Fibroblast of skin of back (primary cell): ENCODE results near the gene SEC14L1.

Experiments
- DNase-seq: peaks from one replicate; pipeline ENCODE4 v3.0.0-alpha.2; 2013

The SEC14L1 gene

DNA sequence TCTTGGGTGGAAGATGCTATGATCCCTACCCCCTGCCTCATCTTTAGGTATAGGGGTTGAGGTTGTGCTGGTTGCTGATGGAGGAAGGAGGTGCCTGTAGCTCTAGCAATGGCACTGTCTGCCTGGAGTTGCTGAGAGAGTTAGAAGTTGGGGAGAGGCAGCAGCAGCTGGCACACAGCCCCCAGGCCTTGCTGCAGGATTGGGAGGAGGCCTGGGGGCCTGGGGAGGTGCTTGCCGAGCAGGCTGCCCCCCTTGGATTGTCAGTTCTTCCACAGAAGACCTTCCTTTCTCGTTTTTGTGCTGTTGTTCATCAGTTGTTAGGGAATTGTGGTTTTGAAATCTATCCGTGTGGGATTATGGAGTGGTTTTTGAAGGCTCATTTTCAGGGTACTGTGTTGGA lies 52.9 kb downstream of the SEC14L1 start:
- no peak for DNase-seq

DNA sequence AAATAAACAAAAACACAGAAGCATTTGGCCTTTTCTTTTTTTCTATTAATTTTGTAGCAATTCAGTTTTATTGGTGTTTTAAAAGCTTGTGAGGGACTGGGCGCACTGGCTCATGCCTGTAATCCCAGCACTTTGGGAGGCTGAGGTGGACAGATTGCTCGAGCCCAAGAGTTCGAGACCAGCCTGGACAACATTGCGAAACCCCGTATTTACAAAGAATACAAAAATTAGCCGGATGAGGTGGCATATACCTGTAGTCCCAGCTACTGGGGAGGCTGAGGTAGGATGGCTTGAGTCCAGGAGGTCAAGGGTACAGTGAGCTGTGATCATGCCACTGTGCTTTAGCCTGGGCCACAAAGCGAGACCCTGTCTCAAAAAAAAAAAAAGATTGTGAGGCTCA lies 53.4 kb downstream of the SEC14L1 start:
- no peak for DNase-seq

DNA sequence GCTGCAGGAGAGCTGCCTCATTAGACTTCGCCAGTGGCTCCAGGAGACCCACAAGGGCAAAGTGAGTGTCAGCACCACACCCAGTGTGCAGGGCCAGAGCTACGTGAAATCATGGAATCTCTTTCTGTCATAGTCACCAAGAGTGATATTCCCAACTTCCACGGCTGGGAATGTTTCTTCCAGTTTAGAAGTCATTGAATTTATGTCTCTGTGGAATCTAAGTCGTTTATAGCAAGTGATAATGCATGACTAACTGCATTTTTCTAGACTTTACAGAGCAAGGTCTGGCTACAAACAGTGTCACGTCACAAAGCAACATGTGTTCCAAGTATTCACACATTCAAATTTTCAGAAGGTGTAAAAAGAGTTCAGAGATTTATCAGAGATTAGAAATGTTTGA lies 55.5 kb downstream of the SEC14L1 start:
- no peak for DNase-seq

DNA sequence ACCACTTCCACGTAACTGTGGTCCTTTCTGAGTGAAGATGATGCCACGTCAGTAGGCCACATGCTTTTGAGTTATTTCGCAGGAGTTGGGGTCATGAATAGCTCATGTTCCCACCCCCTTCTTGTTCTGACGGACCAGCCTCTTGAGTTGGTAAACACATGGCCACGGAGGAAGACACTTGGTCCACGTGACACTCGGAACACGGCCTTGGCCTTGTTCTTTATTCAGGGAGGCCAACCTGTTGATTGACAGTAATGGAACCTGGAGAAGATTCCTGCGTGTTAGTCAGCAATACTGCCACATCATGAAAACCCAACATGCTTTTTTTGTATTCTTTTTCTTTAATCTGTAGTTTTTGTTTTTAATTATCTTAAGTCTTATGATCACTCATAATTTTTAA lies 56.3 kb downstream of the SEC14L1 start:
- DNase-seq = no peak

DNA sequence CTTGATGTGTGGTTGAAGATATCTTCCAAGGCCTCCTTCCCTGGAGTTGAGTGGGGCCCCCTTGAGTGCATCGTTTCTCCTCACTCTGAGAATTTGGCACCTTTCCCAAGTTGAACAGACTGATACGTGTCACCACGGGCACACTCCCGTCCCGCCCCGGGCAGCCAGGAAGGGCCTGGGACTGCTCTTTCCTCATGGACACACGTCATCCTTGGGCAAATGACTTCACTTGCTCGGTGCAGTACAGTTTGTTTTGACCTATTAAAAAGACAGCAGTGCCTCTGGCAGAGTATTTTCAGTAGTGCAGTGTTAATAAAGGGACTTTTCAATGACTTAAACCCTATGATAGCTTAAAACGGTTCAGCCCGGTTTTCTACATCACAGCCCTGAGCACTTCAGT lies 59.9 kb downstream of the SEC14L1 start:
- no peak for DNase-seq

DNA sequence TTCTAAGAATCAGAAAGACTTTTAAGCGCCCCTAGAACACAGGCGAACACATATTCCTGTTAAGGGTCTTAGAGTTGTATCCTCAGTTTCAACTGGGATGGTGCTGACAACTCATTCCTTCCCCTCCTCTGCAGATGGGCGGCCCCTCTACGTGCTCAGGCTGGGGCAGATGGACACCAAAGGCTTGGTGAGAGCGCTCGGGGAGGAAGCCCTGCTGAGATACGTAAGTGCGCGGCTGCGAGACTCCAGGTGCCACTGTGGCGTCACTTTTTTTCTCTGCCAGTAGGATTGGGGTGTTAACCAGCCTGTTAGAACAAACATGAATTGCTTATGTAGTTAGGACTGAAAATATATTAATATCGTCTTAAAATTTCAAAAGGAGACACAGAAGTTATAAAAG lies 62.7 kb downstream of the SEC14L1 start:
- no peak for DNase-seq

DNA sequence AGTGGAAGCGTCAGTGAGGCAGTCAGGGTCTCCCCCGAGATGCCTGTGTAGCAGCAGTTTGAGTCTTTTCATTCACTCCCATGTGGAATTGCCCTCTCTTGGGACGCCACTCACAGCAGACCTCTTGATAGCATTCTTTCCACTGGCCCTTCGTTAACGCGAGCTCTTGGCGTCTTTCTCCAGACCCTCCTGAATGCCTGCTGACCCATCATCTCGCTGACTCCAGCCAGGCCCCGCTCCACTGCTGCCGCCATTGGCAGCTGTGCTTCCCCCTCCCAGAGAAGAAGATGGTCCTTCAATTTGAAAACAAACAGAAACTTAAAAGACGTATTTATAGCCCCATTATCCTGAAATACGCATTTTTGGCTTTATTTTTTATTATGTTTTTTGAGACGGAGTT lies 63.1 kb downstream of the SEC14L1 start:
- no peak for DNase-seq

DNA sequence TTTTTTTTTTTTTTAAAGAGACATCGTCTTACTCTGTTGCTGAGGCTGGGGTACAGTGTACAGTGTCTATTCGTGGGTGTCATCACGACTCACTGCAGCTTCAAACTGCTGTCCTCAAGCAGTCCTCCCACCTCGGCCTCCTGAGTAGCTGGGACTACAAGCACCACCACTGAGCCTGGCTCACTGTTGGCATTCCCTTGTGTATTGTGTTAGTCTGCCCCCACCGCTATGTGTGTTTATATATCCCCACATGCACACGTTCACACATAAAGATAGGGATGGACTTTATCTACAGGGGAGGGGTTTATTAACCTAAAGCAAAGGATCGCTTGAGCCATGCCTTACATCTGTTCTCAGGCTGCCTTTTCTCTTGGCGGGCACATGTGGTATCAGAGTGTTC lies 63.8 kb downstream of the SEC14L1 start:
- no peak for DNase-seq

DNA sequence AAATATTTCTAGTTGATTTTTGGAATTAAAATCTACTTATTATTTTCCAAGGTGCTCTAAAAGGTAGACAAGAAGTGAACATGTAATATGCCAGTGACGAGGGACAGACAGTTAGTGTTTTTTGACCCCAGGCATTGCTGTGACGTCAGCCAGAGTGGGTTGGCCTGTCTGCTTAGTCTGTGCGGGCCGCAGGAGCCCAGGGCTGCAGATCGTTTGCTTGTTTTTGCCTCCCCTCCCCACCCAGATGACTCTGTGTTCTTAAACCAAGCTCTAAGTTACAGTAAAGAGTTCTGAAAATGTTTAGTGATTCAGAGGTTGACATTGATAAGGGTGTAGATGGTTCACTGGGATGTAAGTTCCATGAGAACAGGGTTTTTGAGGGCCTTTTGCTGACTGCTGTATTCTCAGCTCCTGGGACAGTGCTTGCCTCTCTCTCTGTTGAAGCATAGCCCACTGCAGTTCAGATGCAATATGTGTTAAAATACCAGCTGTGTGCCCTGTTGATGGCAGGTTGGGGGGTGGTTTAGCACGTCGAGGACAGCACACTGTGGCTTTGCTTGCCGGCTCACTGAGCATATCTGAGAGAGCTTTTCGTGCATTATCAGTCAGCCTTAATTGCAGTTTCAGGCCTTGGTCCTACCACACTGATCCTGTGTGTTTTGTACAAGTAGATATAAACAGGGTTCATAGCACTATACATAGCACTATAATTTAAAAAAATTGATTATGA lies 64.8 kb downstream of the SEC14L1 start:
- no peak for DNase-seq

DNA sequence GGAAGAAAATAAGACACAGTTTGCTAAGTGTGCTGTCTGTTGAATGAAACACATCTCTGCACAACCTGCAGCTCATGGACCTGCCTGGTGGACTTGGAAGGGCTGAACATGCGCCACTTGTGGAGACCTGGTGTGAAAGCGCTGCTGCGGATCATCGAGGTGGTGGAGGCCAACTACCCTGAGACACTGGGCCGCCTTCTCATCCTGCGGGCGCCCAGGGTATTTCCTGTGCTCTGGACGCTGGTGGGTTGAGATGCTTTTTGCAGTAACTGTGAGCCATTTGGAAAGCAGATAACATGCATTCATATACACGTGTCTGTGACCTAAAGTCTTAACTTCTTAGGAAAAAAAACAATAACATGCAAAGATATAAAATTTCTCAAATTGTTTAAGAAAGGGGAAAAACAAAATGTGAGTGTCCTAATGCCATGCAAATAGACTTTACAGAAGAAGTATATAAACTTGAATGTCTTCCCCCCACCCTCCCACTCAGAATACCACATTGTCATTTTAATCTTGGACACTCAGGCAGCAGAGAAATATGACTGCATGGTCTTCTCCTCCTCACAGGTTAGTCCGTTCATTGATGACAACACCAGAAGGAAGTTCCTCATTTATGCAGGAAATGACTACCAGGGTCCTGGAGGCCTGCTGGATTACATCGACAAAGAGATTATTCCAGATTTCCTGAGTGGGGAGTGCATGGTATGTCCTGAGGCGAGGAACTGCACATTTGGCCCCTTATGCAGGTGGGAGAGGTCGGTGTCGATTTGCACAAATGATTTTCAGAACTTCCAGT lies 65.6 kb downstream of the SEC14L1 start:
- no peak for DNase-seq

DNA sequence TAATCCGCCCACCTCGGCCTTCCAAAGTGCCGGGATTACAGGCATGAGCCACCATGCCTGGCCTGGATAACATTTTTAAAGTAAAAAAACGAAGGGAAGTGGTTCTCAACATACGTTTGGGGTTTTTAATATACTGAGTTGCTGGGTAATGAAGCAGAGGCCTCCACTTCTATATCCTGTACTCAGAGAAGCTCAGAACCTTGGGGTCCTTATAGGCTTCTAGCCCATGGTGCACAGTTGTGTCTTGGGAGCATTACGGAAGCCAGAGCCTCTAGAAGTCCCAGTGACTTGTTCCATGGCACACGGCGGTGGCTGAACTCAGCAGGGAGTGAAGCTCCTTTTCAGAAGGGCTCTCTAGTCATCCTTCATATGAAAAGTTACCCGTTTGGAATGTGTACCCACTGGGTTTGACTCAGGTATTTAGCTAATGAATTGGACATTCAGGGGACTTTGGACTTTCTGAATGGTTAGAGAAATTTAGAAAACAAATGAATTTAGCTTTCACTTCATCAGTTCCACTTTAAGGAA lies 67.0 kb downstream of the SEC14L1 start:
- DNase-seq = no peak

DNA sequence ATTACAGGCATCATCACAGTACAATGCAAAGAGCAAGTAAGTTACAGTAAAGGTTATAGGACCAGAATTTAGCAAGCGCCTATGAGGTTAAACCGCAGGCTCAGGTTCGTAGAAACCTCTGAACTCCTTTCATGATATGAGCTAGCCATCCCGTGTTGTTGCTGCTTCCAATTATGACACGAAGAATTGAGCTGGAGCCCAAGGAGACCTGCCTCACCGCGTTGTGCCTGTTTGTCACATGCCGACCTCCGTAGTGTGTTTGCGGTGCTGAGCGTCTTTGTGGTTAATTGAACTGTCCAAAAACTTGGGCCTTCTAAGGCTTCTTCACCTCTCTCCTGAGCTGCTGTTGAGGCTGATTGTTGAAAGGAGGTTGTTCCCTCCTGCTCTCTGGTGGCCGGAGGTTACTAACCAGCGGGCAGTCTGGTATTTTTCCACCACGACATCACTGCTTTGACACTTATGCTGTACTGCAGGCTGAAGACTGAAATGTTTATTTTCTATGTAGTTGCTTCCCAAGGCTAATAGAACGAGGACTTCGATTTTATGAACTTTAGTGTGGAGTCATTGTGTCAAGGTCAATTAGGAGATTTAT lies 67.5 kb downstream of the SEC14L1 start:
- DNase-seq = peak; percentile 67

DNA sequence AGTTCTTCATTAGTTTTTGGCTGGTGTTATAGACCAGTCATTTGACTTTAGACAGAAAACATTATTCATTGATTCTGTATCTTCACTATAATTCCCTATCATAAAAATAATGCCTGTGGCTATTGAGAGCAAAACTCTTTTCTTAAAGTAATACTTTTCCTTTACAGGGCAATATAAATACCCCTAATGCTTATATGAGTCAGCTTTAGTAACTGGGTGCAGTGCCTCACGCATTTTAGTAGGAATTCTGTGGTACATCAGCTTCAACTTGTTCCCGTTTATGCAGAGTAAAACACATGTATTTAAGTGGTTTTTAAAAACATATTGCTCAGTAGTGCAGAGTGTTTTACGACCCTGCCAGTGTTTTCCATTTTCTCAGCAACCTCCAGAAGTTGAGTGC lies 68.1 kb downstream of the SEC14L1 start:
- no peak for DNase-seq

DNA sequence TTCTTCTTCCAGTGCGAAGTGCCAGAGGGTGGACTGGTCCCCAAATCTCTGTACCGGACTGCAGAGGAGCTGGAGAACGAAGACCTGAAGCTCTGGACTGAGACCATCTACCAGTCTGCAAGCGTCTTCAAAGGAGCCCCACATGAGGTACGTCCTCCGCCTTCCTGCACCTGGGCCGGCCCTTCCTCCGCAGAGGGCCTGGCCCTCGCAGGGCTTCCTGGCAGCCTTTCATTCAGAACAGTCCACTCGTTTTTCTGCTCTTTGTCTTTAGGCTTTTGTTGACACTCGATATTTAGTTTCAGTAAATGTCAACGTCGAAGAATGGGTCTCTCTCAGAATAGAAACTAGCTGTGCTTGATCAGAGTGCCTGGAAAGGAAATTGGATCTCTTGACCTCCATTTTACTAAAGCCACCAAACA lies 68.6 kb downstream of the SEC14L1 start:
- DNase-seq = no peak

DNA sequence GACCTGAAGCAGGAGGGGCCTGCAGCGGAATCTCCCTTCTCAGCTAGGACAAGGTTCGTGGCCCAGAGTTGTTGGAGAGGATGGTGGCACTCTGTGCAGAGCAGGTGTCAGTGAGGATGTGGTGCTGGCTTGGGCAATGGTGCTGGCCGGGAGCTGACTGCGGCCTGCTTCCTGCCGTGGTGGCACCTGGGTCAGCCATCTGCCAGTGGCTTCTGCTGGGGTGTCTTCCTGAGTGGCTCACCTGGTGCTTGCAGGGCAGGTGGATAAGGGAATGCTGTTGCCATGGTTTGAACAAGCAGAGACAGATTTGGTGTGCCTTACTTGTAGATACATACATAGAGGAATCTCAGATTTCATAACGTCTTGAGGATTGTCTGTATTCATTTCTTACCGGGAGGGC lies 69.6 kb downstream of the SEC14L1 start:
- no peak for DNase-seq

DNA sequence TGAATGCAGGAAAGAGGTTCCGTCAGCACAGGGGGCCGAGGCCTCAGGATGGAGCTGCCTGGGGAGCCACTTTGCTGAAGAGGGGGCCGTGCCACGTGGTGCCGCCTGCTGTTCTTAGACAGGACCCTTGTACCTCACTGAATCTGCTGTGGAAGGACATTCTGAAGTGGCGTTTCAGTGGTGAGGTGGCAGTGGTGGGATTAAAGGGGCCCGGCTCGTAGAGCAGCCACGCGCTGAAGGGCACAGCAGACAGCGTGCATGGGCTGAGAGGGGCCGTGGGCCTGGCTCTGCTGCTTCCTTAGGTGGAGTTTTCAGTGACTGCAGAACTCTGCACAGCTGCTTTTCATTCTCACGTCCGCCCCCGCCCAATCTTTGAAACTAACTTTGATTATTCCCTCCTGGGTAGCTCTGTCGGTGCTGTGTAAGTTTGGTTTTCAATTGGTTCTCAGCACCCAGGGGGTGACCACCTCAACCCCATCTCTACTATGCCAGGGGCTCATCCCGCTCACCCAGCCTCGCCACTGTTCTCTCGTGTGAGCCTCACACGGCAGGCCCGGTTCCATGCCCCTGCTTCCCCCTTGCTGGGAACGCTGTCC lies 70.3 kb downstream of the SEC14L1 start:
- DNase-seq = no peak

DNA sequence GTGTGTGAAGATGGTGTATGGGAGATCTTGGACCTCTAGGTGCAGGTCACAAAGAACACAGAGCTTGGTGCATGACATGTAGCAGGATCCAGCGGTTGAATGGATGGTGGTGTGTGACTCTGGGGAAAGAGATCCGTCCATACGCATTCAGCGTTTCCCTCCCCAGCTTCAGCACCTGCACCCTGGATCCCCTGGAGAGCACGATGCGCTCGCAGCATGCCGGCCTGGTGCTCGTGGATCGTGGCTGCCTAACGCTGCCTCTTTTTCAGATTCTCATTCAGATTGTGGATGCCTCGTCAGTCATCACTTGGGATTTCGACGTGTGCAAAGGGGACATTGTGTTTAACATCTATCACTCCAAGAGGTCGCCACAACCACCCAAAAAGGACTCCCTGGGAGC lies 70.9 kb downstream of the SEC14L1 start:
- no peak for DNase-seq

DNA sequence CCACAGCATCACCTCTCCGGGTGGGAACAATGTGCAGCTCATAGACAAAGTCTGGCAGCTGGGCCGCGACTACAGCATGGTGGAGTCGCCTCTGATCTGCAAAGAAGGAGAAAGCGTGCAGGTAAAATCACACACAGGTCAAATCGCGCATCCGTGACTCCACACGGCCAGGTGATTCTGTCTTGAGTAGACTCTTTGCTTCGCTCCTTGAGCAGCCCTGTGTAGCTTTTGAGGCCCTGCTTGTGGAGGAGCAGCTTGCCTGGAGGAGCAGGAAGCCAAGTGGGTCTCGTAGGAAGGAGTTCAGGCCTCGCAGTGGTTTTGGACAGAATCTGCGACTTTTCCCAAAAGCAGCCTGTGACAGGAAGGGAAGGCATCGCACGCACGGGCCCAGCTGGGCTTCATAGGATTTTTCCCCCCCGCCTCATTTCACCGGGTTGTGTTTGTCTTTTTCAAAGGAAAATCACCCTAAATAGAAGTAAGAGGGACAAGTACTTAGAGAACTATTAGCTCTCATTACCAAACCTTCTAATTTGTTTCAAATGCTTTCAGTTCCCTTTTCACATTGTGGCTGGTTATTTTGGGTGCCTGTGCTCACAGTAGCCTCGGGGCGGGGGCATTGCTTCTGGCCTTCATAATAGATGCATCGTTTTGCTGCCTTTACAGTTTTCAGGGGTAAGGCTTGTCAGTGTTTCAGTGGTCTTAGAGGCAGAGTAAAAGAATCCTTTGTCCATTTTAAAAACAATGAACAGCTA lies 71.5 kb downstream of the SEC14L1 start:
- no peak for DNase-seq

DNA sequence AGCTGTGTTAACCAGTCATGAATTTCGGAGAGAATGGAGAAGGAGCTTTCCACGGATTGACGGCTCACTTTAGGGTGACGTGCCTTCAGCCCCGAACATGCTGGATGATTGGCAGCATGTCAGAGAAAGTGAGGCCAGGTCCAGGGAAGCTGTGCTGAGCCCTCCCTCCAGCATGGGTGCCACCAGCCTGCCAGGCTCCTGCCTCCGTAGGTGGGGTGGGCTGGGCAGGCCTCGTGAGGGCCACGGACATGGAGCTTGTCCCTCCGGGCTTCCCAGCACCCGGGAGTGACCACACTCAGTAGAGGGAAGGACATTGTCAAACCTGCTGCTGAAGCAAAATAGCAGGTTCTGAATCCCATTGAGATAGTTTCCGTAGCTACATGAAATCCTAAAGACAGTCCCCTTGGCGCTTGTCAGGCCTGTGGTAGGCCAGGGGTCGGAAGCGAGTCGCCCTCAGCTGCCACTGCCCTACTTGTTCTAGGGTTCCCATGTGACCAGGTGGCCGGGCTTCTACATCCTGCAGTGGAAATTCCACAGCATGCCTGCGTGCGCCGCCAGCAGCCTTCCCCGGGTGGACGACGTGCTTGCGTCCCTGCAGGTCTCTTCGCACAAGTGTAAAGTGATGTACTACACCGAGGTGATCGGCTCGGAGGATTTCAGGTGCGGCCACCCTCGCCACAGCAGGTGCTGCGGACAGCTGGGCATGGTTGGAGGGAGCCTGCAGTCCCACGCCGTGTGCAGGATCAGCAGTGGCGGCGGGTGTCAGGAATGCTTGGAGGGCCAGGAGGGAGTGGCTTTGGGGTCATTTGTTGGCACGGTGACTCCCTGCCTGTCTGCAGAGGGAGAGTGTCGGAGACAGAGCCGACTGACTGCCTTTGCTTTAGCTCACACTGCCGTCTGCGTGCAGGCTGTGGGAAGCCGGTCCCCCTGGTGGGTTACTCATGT lies 72.3 kb downstream of the SEC14L1 start:
- DNase-seq = no peak

DNA sequence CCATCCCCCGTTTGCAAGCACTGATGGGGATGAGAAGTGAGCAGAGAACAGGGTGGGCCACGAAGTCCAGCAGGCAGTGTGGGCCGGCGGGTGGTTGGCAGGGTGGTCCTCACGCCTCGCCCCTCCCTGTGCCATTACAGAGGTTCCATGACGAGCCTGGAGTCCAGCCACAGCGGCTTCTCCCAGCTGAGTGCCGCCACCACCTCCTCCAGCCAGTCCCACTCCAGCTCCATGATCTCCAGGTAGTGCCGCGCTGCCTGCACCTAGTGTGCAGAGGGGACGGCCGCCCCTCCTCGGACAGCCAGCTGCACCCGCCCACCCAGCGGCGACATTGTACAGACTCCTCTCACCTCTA lies 73.0 kb downstream of the SEC14L1 start:
- no peak for DNase-seq

DNA sequence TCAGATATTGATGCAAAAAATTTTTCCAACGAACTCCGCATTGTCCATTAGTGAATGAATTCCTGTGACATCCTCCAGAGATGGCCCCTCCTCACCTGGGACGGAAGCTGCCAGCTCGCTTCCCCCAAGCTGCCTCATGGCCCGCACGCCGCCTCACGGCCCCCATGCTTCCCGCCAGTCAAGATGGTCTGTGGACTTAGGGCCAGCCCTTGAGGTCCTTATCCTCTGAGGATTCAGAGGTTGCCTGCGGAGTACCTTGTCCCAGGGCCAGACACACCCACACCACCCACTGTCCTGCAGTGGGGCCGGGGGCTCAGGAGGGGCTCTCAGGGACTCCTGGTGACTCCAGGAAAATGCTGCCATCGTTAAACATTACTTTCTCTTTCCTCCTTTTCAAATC lies 73.6 kb downstream of the SEC14L1 start:
- no peak for DNase-seq
